Measurements from ENCODE around the gene SQOR. TPM values are rescaled to one million over a fixed set of nuclear protein-coding genes. Genes with fewer than 3 reads are reported as not detected.

Gene SQOR
- polyA plus RNA-seq, 4 donors = 59.1 to 78.1 (median 71.2) TPM

GRCh38 chr15:45705510-45706473 is 71.0 kb downstream of the SQOR start:
- WGBS, 3 donors = 2 to 4% (median 3%) methylated on average over 15 of the region's 15 CpGs
- no peak overlapping the region for H3K27ac ChIP-seq (ENCODE audit: low read depth in 1 of 3, low read length in 2 of 3)

GRCh38 chr15:45710657-45711056 is 75.8 kb downstream of the SQOR start:
- H3K4me3 ChIP-seq (ENCODE audit: low read depth in 1 of 3, low read length in 3 of 3) = no peak overlapping the region
- H3K9me3 ChIP-seq (ENCODE audit: control insufficient read depth in 2 of 2, insufficient read depth in 1 of 2, low read depth in 1 of 2, low read length in 1 of 2) = no peaks in the 10 kb centered on the region
- H3K36me3 ChIP-seq (ENCODE audit: control insufficient read depth in 3 of 3, insufficient read depth in 2 of 3, low read depth in 1 of 3, low read length in 3 of 3) = no peaks in the 10 kb centered on the region
- DNase-seq (no peak), FAIRE-seq (no peak)
- no peak overlapping the region for H3K27ac ChIP-seq (ENCODE audit: low read depth in 1 of 3, low read length in 2 of 3)
- H3K27me3 ChIP-seq (ENCODE audit: control insufficient read depth in 3 of 3, insufficient read depth in 3 of 3, low read length in 3 of 3) = no peaks in the 10 kb centered on the region
- 36 to 52% (median 46%) methylated on average over 6 of the region's 6 CpGs for WGBS, 3 donors
- H3K4me1 ChIP-seq (ENCODE audit: control insufficient read depth in 3 of 3, insufficient read depth in 2 of 3, low read depth in 1 of 3, low read length in 2 of 3) = no peaks in the 10 kb centered on the region

More at GRCh38 chr15:45705510-45706473, 71.0 kb downstream of the SQOR start:
- H3K27me3 ChIP-seq (ENCODE audit: control insufficient read depth in 3 of 3, insufficient read depth in 3 of 3, low read length in 3 of 3) = peaks cover 0 to 11% (median 5%) of the 10 kb centered on the region in 3 donors
- no peaks in the 10 kb centered on the region for H3K36me3 ChIP-seq (ENCODE audit: control insufficient read depth in 3 of 3, insufficient read depth in 2 of 3, low read depth in 1 of 3, low read length in 3 of 3)
- H3K4me3 ChIP-seq (ENCODE audit: low read depth in 1 of 3, low read length in 3 of 3) = peak overlapping the region; percentile 39 to 67 (median 49)
- no peaks in the 10 kb centered on the region for H3K9me3 ChIP-seq (ENCODE audit: control insufficient read depth in 2 of 2, insufficient read depth in 1 of 2, low read depth in 1 of 2, low read length in 1 of 2)
- peaks cover 0 to 9% (median 0%) of the 10 kb centered on the region in 3 donors for H3K4me1 ChIP-seq (ENCODE audit: control insufficient read depth in 3 of 3, insufficient read depth in 2 of 3, low read depth in 1 of 3, low read length in 2 of 3)
- peak; percentile 83 to 94 for DNase-seq
- FAIRE-seq = no peak

GRCh38 chr15:45714590-45715488 is 80.0 kb downstream of the SQOR start:
- WGBS, 3 donors = 32 to 34% (median 33%) methylated on average over 24 of the region's 24 CpGs
- H3K27ac ChIP-seq (ENCODE audit: low read depth in 1 of 3, low read length in 2 of 3) = no peak overlapping the region
- no peaks in the 10 kb centered on the region for H3K9me3 ChIP-seq (ENCODE audit: control insufficient read depth in 2 of 2, insufficient read depth in 1 of 2, low read depth in 1 of 2, low read length in 1 of 2)
- FAIRE-seq (no peak), DNase-seq (peak; percentile 60 to 71)
- H3K4me3 ChIP-seq (ENCODE audit: low read depth in 1 of 3, low read length in 3 of 3) = no peak overlapping the region
- no peaks in the 10 kb centered on the region for H3K4me1 ChIP-seq (ENCODE audit: control insufficient read depth in 3 of 3, insufficient read depth in 2 of 3, low read depth in 1 of 3, low read length in 2 of 3)
- no peaks in the 10 kb centered on the region for H3K36me3 ChIP-seq (ENCODE audit: control insufficient read depth in 3 of 3, insufficient read depth in 2 of 3, low read depth in 1 of 3, low read length in 3 of 3)
- peaks cover 0 to 4% (median 0%) of the 10 kb centered on the region in 3 donors for H3K27me3 ChIP-seq (ENCODE audit: control insufficient read depth in 3 of 3, insufficient read depth in 3 of 3, low read length in 3 of 3)

- H3K27me3 ChIP-seq (ENCODE audit: control insufficient read depth in 3 of 3, insufficient read depth in 3 of 3, low read length in 3 of 3) = peaks cover 0 to 4% (median 0%) of the 10 kb centered on the region in 3 donors
- no peak overlapping the region for H3K4me3 ChIP-seq (ENCODE audit: low read depth in 1 of 3, low read length in 3 of 3)
- FAIRE-seq (no peak), DNase-seq (no peak)
- H3K27ac ChIP-seq (ENCODE audit: low read depth in 1 of 3, low read length in 2 of 3) = no peak overlapping the region
- H3K9me3 ChIP-seq (ENCODE audit: control insufficient read depth in 2 of 2, insufficient read depth in 1 of 2, low read depth in 1 of 2, low read length in 1 of 2) = no peaks in the 10 kb centered on the region
- no peaks in the 10 kb centered on the region for H3K4me1 ChIP-seq (ENCODE audit: control insufficient read depth in 3 of 3, insufficient read depth in 2 of 3, low read depth in 1 of 3, low read length in 2 of 3)
- no peaks in the 10 kb centered on the region for H3K36me3 ChIP-seq (ENCODE audit: control insufficient read depth in 3 of 3, insufficient read depth in 2 of 3, low read depth in 1 of 3, low read length in 3 of 3)
- 83 to 90% (median 89%) methylated on average over 1 of the region's 1 CpG for WGBS, 3 donors
Measured at GRCh38 chr15:45715528-45715927, 80.7 kb downstream of the SQOR start.

- no peak for FAIRE-seq
Measured at GRCh38 chr15:45719490-45719889, 84.7 kb downstream of the SQOR start.

GRCh38 chr15:45720183-45720582 is 85.4 kb downstream of the SQOR start:
- no peak overlapping the region for H3K27ac ChIP-seq (ENCODE audit: low read depth in 1 of 3, low read length in 2 of 3)
- DNase-seq = no peak
- FAIRE-seq = peak; percentile 39

More at GRCh38 chr15:45719490-45719889, 84.7 kb downstream of the SQOR start:
- peaks cover 0 to 6% (median 0%) of the 10 kb centered on the region in 3 donors for H3K27me3 ChIP-seq (ENCODE audit: control insufficient read depth in 3 of 3, insufficient read depth in 3 of 3, low read length in 3 of 3)
- H3K9me3 ChIP-seq (ENCODE audit: control insufficient read depth in 2 of 2, insufficient read depth in 1 of 2, low read depth in 1 of 2, low read length in 1 of 2) = no peaks in the 10 kb centered on the region
- no peaks in the 10 kb centered on the region for H3K36me3 ChIP-seq (ENCODE audit: control insufficient read depth in 3 of 3, insufficient read depth in 2 of 3, low read depth in 1 of 3, low read length in 3 of 3)
- 24 to 36% (median 33%) methylated on average over 4 of the region's 4 CpGs for WGBS, 3 donors
- no peaks in the 10 kb centered on the region for H3K4me1 ChIP-seq (ENCODE audit: control insufficient read depth in 3 of 3, insufficient read depth in 2 of 3, low read depth in 1 of 3, low read length in 2 of 3)
- H3K27ac ChIP-seq (ENCODE audit: low read depth in 1 of 3, low read length in 2 of 3) = no peak overlapping the region
- DNase-seq = no peak
- no peak overlapping the region for H3K4me3 ChIP-seq (ENCODE audit: low read depth in 1 of 3, low read length in 3 of 3)

GRCh38 chr15:45728641-45729040 is 93.8 kb downstream of the SQOR start:
- no peaks in the 10 kb centered on the region for H3K36me3 ChIP-seq (ENCODE audit: control insufficient read depth in 3 of 3, insufficient read depth in 2 of 3, low read depth in 1 of 3, low read length in 3 of 3)
- WGBS, 3 donors = 83 to 92% (median 87%) methylated on average over 3 of the region's 3 CpGs
- no peak overlapping the region for H3K27ac ChIP-seq (ENCODE audit: low read depth in 1 of 3, low read length in 2 of 3)
- no peak for FAIRE-seq
- DNase-seq = no peak
- H3K27me3 ChIP-seq (ENCODE audit: control insufficient read depth in 3 of 3, insufficient read depth in 3 of 3, low read length in 3 of 3) = peaks cover 0 to 6% (median 0%) of the 10 kb centered on the region in 3 donors
- H3K4me3 ChIP-seq (ENCODE audit: low read depth in 1 of 3, low read length in 3 of 3) = no peak overlapping the region
- no peaks in the 10 kb centered on the region for H3K9me3 ChIP-seq (ENCODE audit: control insufficient read depth in 2 of 2, insufficient read depth in 1 of 2, low read depth in 1 of 2, low read length in 1 of 2)
- no peaks in the 10 kb centered on the region for H3K4me1 ChIP-seq (ENCODE audit: control insufficient read depth in 3 of 3, insufficient read depth in 2 of 3, low read depth in 1 of 3, low read length in 2 of 3)

More at GRCh38 chr15:45720183-45720582, 85.4 kb downstream of the SQOR start:
- Histone ChIP-seq H3K9me3 (ENCODE audit: control insufficient read depth in 2 of 2, insufficient read depth in 1 of 2, low read depth in 1 of 2, low read length in 1 of 2) (no peaks in the 10 kb centered on the region), H3K27me3 (ENCODE audit: control insufficient read depth in 3 of 3, insufficient read depth in 3 of 3, low read length in 3 of 3) (peaks cover 0 to 6% (median 0%) of the 10 kb centered on the region in 3 donors), H3K36me3 (ENCODE audit: control insufficient read depth in 3 of 3, insufficient read depth in 2 of 3, low read depth in 1 of 3, low read length in 3 of 3) (no peaks in the 10 kb centered on the region), H3K4me1 (ENCODE audit: control insufficient read depth in 3 of 3, insufficient read depth in 2 of 3, low read depth in 1 of 3, low read length in 2 of 3) (no peaks in the 10 kb centered on the region), H3K4me3 (ENCODE audit: low read depth in 1 of 3, low read length in 3 of 3) (no peak overlapping the region)

- Histone ChIP-seq H3K36me3 (ENCODE audit: control insufficient read depth in 3 of 3, insufficient read depth in 2 of 3, low read depth in 1 of 3, low read length in 3 of 3) (no peaks in the 10 kb centered on the region), H3K4me1 (ENCODE audit: control insufficient read depth in 3 of 3, insufficient read depth in 2 of 3, low read depth in 1 of 3, low read length in 2 of 3) (no peaks in the 10 kb centered on the region), H3K27ac (ENCODE audit: low read depth in 1 of 3, low read length in 2 of 3) (no peak overlapping the region), H3K27me3 (ENCODE audit: control insufficient read depth in 3 of 3, insufficient read depth in 3 of 3, low read length in 3 of 3) (peaks cover 0 to 6% (median 0%) of the 10 kb centered on the region in 3 donors), H3K4me3 (ENCODE audit: low read depth in 1 of 3, low read length in 3 of 3) (no peak overlapping the region), H3K9me3 (ENCODE audit: control insufficient read depth in 2 of 2, insufficient read depth in 1 of 2, low read depth in 1 of 2, low read length in 1 of 2) (no peaks in the 10 kb centered on the region)
- DNase-seq = no peak
- no peak for FAIRE-seq
- WGBS, 3 donors = 63 to 81% (median 78%) methylated on average over 7 of the region's 7 CpGs
Measured at GRCh38 chr15:45729141-45729540, 94.3 kb downstream of the SQOR start.

All from small intestine (tissue), 7 donors.